ACHN (cell line): ENCODE data around the gene PTPRE.

Experiments
- DNase-seq: peaks from one replicate; pipeline ENCODE4 v3.0.0-alpha.2; 2015
- in situ Hi-C: cut with HindIII; loops from 2 replicates; pipeline ENCODE4 v1.10.0; 2017; ENCODE audit warnings: low sequenced_read_pairs, low pct_ligation_motif_present, low pct_unique_long_range_greater_than_20kb

Gene PTPRE

GRCh38 chr10:127939786-127940330, 33.0 kb downstream of the PTPRE start:
- in situ Hi-C loops, result no loop called here
- DNase-seq, result no peak

GRCh38 chr10:127940866-127941640, 34.1 kb downstream of the PTPRE start:
- no peak for DNase-seq
- in situ Hi-C loops, result no loop called here

- no peak for DNase-seq
- in situ Hi-C loops, result no loop called here
These were observed 35.9 kb downstream of the PTPRE start for GRCh38 chr10:127942811-127943210.

GRCh38 chr10:127943336-127943910, 36.5 kb downstream of the PTPRE start:
- no peak for DNase-seq
- in situ Hi-C loops, result no loop called here

- in situ Hi-C loops, result no loop called here
- DNase-seq, result no peak
These were observed 37.4 kb downstream of the PTPRE start for GRCh38 chr10:127944256-127944655.

- DNase-seq, result no peak
These were observed 38.4 kb downstream of the PTPRE start for GRCh38 chr10:127945341-127945758.

GRCh38 chr10:127945948-127946711, 39.2 kb downstream of the PTPRE start:
- DNase-seq, result no peak
- in situ Hi-C loops, result no loop called here

More at GRCh38 chr10:127945341-127945758, 38.4 kb downstream of the PTPRE start:
- in situ Hi-C loops, result no loop called here

- DNase-seq, result no peak
- in situ Hi-C loops, result no loop called here
These were observed 40.3 kb downstream of the PTPRE start for GRCh38 chr10:127947211-127947610.

GRCh38 chr10:127948791-127949190, 41.9 kb downstream of the PTPRE start:
- no peak for DNase-seq
- in situ Hi-C loops, result no loop called here

GRCh38 chr10:127949831-127950230, 42.9 kb downstream of the PTPRE start:
- in situ Hi-C loops, result no loop called here
- DNase-seq, result no peak

- DNase-seq, result no peak
- in situ Hi-C loops, result no loop called here
These were observed 45.1 kb downstream of the PTPRE start for GRCh38 chr10:127951861-127952574.

- in situ Hi-C loops, result no loop called here
These were observed 45.6 kb downstream of the PTPRE start for GRCh38 chr10:127952575-127952869.

GRCh38 chr10:127952918-127953317, 46.0 kb downstream of the PTPRE start:
- in situ Hi-C loops, result no loop called here
- DNase-seq, result no peak

More at GRCh38 chr10:127952575-127952869, 45.6 kb downstream of the PTPRE start:
- no peak for DNase-seq

GRCh38 chr10:127953876-127954275, 47.0 kb downstream of the PTPRE start:
- in situ Hi-C loops, result no loop called here
- no peak for DNase-seq

GRCh38 chr10:127959428-127959827, 52.5 kb downstream of the PTPRE start:
- in situ Hi-C loops, result no loop called here
- no peak for DNase-seq

- in situ Hi-C loops, result no loop called here
These were observed 54.2 kb downstream of the PTPRE start for GRCh38 chr10:127961071-127961470.

GRCh38 chr10:127962205-127962604, 55.3 kb downstream of the PTPRE start:
- in situ Hi-C loops, result no loop called here
- no peak for DNase-seq

More at GRCh38 chr10:127961071-127961470, 54.2 kb downstream of the PTPRE start:
- DNase-seq, result no peak

- in situ Hi-C loops, result no loop called here
- no peak for DNase-seq
These were observed 56.2 kb downstream of the PTPRE start for GRCh38 chr10:127963136-127963535.

GRCh38 chr10:127964621-127965020, 57.7 kb downstream of the PTPRE start:
- in situ Hi-C loops, result no loop called here
- DNase-seq, result no peak
